ENCODE results near the gene MMP26. TPM values are rescaled to one million over a fixed set of nuclear protein-coding genes. Genes with fewer than 3 reads are reported as not detected.

Gene MMP26
- total RNA-seq (not detected), polyA plus RNA-seq (ENCODE audit: insufficient read length in 2 of 2) (under 1 TPM; 0.17 to 0.27 TPM)
- long read RNA-seq, donor 1: 0 reads
- long read RNA-seq, donor 2: 0 reads
- long read RNA-seq, donor 3: 0 reads
- long read RNA-seq, donor 4: 0 reads

- no peaks in the 10 kb centered on the region for H3K36me3 ChIP-seq (ENCODE audit: control insufficient read depth, insufficient read depth, low read length)
- no peaks in the 10 kb centered on the region for H3K9me3 ChIP-seq (ENCODE audit: control insufficient read depth, insufficient read depth, low read length)
- DNase-seq (ENCODE audit: low read depth in 4 of 6, low spot score in 6 of 6): peak in 1 of 6 donors; percentile 66
- H3K4me3 ChIP-seq (ENCODE audit: low read depth, low read length): no peak within 1 kb of the TSS
- H3K27ac ChIP-seq (ENCODE audit: low read depth, low read length): no peak within 1 kb of the TSS
- 27% methylated on average over 3 of the region's 5 CpGs for WGBS (ENCODE audit: insufficient coverage)
- no peaks in the 10 kb centered on the region for H3K27me3 ChIP-seq (ENCODE audit: control insufficient read depth, insufficient read depth, low read length)
- H3K4me1 ChIP-seq (ENCODE audit: control insufficient read depth, insufficient read depth, low read length): no peaks in the 10 kb centered on the region
These were observed at the start of gene MMP26 for GRCh38 chr11:4704054-4704789. Gene MMP26 (plus strand): TSS chr11:4704784.

- peak in 1 of 6 donors; percentile 41 for DNase-seq (ENCODE audit: low read depth in 4 of 6, low spot score in 6 of 6)
- no peak overlapping the region for H3K4me3 ChIP-seq (ENCODE audit: low read depth, low read length)
- WGBS (ENCODE audit: insufficient coverage): no CpG with 5 or more reads among the region's 5 CpGs
- H3K4me1 ChIP-seq (ENCODE audit: control insufficient read depth, insufficient read depth, low read length): no peaks in the 10 kb centered on the region
- no peaks in the 10 kb centered on the region for H3K36me3 ChIP-seq (ENCODE audit: control insufficient read depth, insufficient read depth, low read length)
- no peaks in the 10 kb centered on the region for H3K9me3 ChIP-seq (ENCODE audit: control insufficient read depth, insufficient read depth, low read length)
- no peak overlapping the region for H3K27ac ChIP-seq (ENCODE audit: low read depth, low read length)
- no peaks in the 10 kb centered on the region for H3K27me3 ChIP-seq (ENCODE audit: control insufficient read depth, insufficient read depth, low read length)
These were observed 45.7 kb upstream of the MMP26 start for GRCh38 chr11:4658629-4659445.

- Histone ChIP-seq H3K27me3 (ENCODE audit: control insufficient read depth, insufficient read depth, low read length) (no peaks in the 10 kb centered on the region), H3K36me3 (ENCODE audit: control insufficient read depth, insufficient read depth, low read length) (no peaks in the 10 kb centered on the region), H3K9me3 (ENCODE audit: control insufficient read depth, insufficient read depth, low read length) (no peaks in the 10 kb centered on the region), H3K4me3 (ENCODE audit: low read depth, low read length) (no peak overlapping the region), H3K4me1 (ENCODE audit: control insufficient read depth, insufficient read depth, low read length) (no peaks in the 10 kb centered on the region), H3K27ac (ENCODE audit: low read depth, low read length) (no peak overlapping the region)
- peak in 1 of 6 donors; percentile 63 for DNase-seq (ENCODE audit: low read depth in 4 of 6, low spot score in 6 of 6)
- WGBS (ENCODE audit: insufficient coverage): no CpG with 5 or more reads among the region's 6 CpGs
These were observed 41.7 kb upstream of the MMP26 start for GRCh38 chr11:4662876-4663275.

- H3K27me3 ChIP-seq (ENCODE audit: control insufficient read depth, insufficient read depth, low read length): no peaks in the 10 kb centered on the region
- no peak for DNase-seq (ENCODE audit: low read depth in 4 of 6, low spot score in 6 of 6)
- no peak overlapping the region for H3K4me3 ChIP-seq (ENCODE audit: low read depth, low read length)
- H3K4me1 ChIP-seq (ENCODE audit: control insufficient read depth, insufficient read depth, low read length): no peaks in the 10 kb centered on the region
- 80% methylated on average over 1 of the region's 3 CpGs for WGBS (ENCODE audit: insufficient coverage)
- H3K9me3 ChIP-seq (ENCODE audit: control insufficient read depth, insufficient read depth, low read length): no peaks in the 10 kb centered on the region
- H3K36me3 ChIP-seq (ENCODE audit: control insufficient read depth, insufficient read depth, low read length): no peaks in the 10 kb centered on the region
- H3K27ac ChIP-seq (ENCODE audit: low read depth, low read length): no peak overlapping the region
These were observed 40.4 kb upstream of the MMP26 start for GRCh38 chr11:4664183-4664582.

- H3K4me3 ChIP-seq (ENCODE audit: low read depth, low read length): no peak overlapping the region
- no peak for DNase-seq (ENCODE audit: low read depth in 4 of 6, low spot score in 6 of 6)
- no peaks in the 10 kb centered on the region for H3K9me3 ChIP-seq (ENCODE audit: control insufficient read depth, insufficient read depth, low read length)
- H3K27me3 ChIP-seq (ENCODE audit: control insufficient read depth, insufficient read depth, low read length): no peaks in the 10 kb centered on the region
- H3K27ac ChIP-seq (ENCODE audit: low read depth, low read length): no peak overlapping the region
- H3K4me1 ChIP-seq (ENCODE audit: control insufficient read depth, insufficient read depth, low read length): no peaks in the 10 kb centered on the region
- WGBS (ENCODE audit: insufficient coverage): no CpG with 5 or more reads among the region's 3 CpGs
- no peaks in the 10 kb centered on the region for H3K36me3 ChIP-seq (ENCODE audit: control insufficient read depth, insufficient read depth, low read length)
These were observed 39.8 kb upstream of the MMP26 start for GRCh38 chr11:4664786-4665185.

GRCh38 chr11:4665424-4665823 is 39.2 kb upstream of the MMP26 start:
- no peaks in the 10 kb centered on the region for H3K9me3 ChIP-seq (ENCODE audit: control insufficient read depth, insufficient read depth, low read length)
- H3K27ac ChIP-seq (ENCODE audit: low read depth, low read length): no peak overlapping the region
- H3K4me3 ChIP-seq (ENCODE audit: low read depth, low read length): no peak overlapping the region
- H3K36me3 ChIP-seq (ENCODE audit: control insufficient read depth, insufficient read depth, low read length): no peaks in the 10 kb centered on the region
- H3K27me3 ChIP-seq (ENCODE audit: control insufficient read depth, insufficient read depth, low read length): no peaks in the 10 kb centered on the region
- no peaks in the 10 kb centered on the region for H3K4me1 ChIP-seq (ENCODE audit: control insufficient read depth, insufficient read depth, low read length)
- DNase-seq (ENCODE audit: low read depth in 4 of 6, low spot score in 6 of 6): no peak
- WGBS (ENCODE audit: insufficient coverage): 100% methylated on average over 1 of the region's 2 CpGs

GRCh38 chr11:4671741-4672140 is 32.8 kb upstream of the MMP26 start:
- Histone ChIP-seq H3K9me3 (ENCODE audit: control insufficient read depth, insufficient read depth, low read length) (no peaks in the 10 kb centered on the region), H3K27me3 (ENCODE audit: control insufficient read depth, insufficient read depth, low read length) (no peaks in the 10 kb centered on the region), H3K36me3 (ENCODE audit: control insufficient read depth, insufficient read depth, low read length) (no peaks in the 10 kb centered on the region), H3K4me3 (ENCODE audit: low read depth, low read length) (no peak overlapping the region), H3K27ac (ENCODE audit: low read depth, low read length) (no peak overlapping the region), H3K4me1 (ENCODE audit: control insufficient read depth, insufficient read depth, low read length) (no peaks in the 10 kb centered on the region)
- 52% methylated on average over 2 of the region's 2 CpGs for WGBS (ENCODE audit: insufficient coverage)
- DNase-seq (ENCODE audit: low read depth in 4 of 6, low spot score in 6 of 6): peak in 2 of 6 donors; percentile 29 to 91

- Histone ChIP-seq H3K4me3 (ENCODE audit: low read depth, low read length) (no peak overlapping the region), H3K9me3 (ENCODE audit: control insufficient read depth, insufficient read depth, low read length) (no peaks in the 10 kb centered on the region), H3K4me1 (ENCODE audit: control insufficient read depth, insufficient read depth, low read length) (no peaks in the 10 kb centered on the region), H3K27ac (ENCODE audit: low read depth, low read length) (no peak overlapping the region), H3K36me3 (ENCODE audit: control insufficient read depth, insufficient read depth, low read length) (no peaks in the 10 kb centered on the region), H3K27me3 (ENCODE audit: control insufficient read depth, insufficient read depth, low read length) (no peaks in the 10 kb centered on the region)
- DNase-seq (ENCODE audit: low read depth in 4 of 6, low spot score in 6 of 6): no peak
- WGBS (ENCODE audit: insufficient coverage): no CpG with 5 or more reads among the region's 3 CpGs
These were observed 32.1 kb upstream of the MMP26 start for GRCh38 chr11:4672470-4672869.

- 57% methylated on average over 1 of the region's 2 CpGs for WGBS (ENCODE audit: insufficient coverage)
These were observed 30.8 kb upstream of the MMP26 start for GRCh38 chr11:4673781-4674180.

More at GRCh38 chr11:4673781-4674180, 30.8 kb upstream of the MMP26 start:
- H3K27me3 ChIP-seq (ENCODE audit: control insufficient read depth, insufficient read depth, low read length): no peaks in the 10 kb centered on the region
- H3K4me1 ChIP-seq (ENCODE audit: control insufficient read depth, insufficient read depth, low read length): no peaks in the 10 kb centered on the region
- no peaks in the 10 kb centered on the region for H3K36me3 ChIP-seq (ENCODE audit: control insufficient read depth, insufficient read depth, low read length)
- no peak overlapping the region for H3K4me3 ChIP-seq (ENCODE audit: low read depth, low read length)
- H3K27ac ChIP-seq (ENCODE audit: low read depth, low read length): no peak overlapping the region
- DNase-seq (ENCODE audit: low read depth in 4 of 6, low spot score in 6 of 6): no peak
- H3K9me3 ChIP-seq (ENCODE audit: control insufficient read depth, insufficient read depth, low read length): no peaks in the 10 kb centered on the region

All from spinal cord (tissue), 10 donors.